ENCODE results near the gene EMILIN1. TPM values are rescaled to one million over a fixed set of nuclear protein-coding genes. Genes with fewer than 3 reads are reported as not detected.

Gene EMILIN1
- total RNA-seq, 1 experiment from 2014 or later = 1.2 TPM

DNA sequence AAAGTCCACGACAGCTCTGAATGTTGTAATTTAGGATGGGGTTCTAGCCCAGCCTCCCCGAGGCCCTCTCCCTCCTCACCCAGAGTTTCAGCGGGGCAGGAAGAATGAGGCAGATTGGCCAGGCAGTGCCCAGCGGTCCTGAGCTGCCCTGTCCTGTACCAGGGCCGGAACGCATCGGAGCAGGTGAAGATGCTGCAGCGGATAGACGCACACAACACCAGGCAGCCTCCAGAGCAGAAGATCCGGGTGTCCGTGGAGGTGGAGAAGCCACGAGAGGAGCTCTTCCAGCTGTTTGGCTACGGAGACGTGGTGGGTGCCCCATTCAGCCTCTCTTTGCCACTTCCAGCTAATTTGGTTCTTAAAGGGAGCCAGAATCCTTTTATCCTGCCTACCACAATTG, 18.9 kb downstream of the EMILIN1 start:
- Histone ChIP-seq H3K9me3 (ENCODE audit: control insufficient read depth, low read depth, low read length) (no peaks in the 10 kb centered on the region), H2BK120ac (ENCODE audit: low read depth, low read length, poor library complexity, severe bottlenecking) (no peak overlapping the region), H3K56ac (ENCODE audit: insufficient read length, low read depth, low read length) (no peak overlapping the region), H3T11ph (ENCODE audit: low read length) (no peak overlapping the region), H3K27me3 (ENCODE audit: insufficient read depth, low read length) (no peaks in the 10 kb centered on the region), H4K91ac (ENCODE audit: insufficient read length, low read depth, low read length) (no peak overlapping the region), H3K9ac (ENCODE audit: extremely low read depth, insufficient read length, low read length) (no peak overlapping the region), H3K18ac (ENCODE audit: insufficient read length, low read depth, low read length) (no peak overlapping the region), H4K8ac (replicated peaks; ENCODE audit: insufficient read length, low read depth, low read length) (no peak overlapping the region), H3K4me1 (ENCODE audit: insufficient read depth, low read length) (no peaks in the 10 kb centered on the region), H3K14ac (ENCODE audit: insufficient read depth, low read length) (no peak overlapping the region), H2AK5ac (ENCODE audit: insufficient read length, low read length) (no peak overlapping the region), H3K4me2 (ENCODE audit: insufficient read depth, insufficient read length, low read length) (no peak overlapping the region), H2BK12ac (ENCODE audit: insufficient read length, low read depth, low read length) (no peak overlapping the region), H3K23ac (ENCODE audit: insufficient read length, low read depth, low read length) (no peak overlapping the region), H4K5ac (ENCODE audit: insufficient read length, low read depth, low read length) (no peak overlapping the region), H4K20me1 (ENCODE audit: control insufficient read depth, insufficient read depth, insufficient read length) (peaks cover 3% of the 10 kb centered on the region), H2BK20ac (ENCODE audit: low read depth, low read length, poor library complexity, severe bottlenecking) (no peak overlapping the region), H2BK15ac (ENCODE audit: low read depth, low read length) (no peak overlapping the region), H3K27ac (ENCODE audit: insufficient read length, low read depth, low read length) (no peak overlapping the region), H3K4ac (ENCODE audit: low read depth, low read length) (no peak overlapping the region), H3K79me1 (ENCODE audit: insufficient read depth, low read depth, low read length, poor library complexity, severe bottlenecking) (no peaks in the 10 kb centered on the region), H2BK5ac (ENCODE audit: insufficient read length, low read length) (no peak overlapping the region), H2AFZ (ENCODE audit: low read length) (no peak overlapping the region), H3K79me2 (ENCODE audit: insufficient read depth, low read length) (no peaks in the 10 kb centered on the region), H3K23me2 (ENCODE audit: insufficient read length, low read depth, low read length, poor library complexity, severe bottlenecking) (no peaks in the 10 kb centered on the region)
- H3K27me3 Mint-ChIP-seq (ENCODE audit: low read depth) = peaks cover 2% of the 10 kb centered on the region; the same call in 1 of the 2 replicates
- no peaks in the 10 kb centered on the region; a peak in 1 of 5 replicates for H3K9me3 Mint-ChIP-seq
- TF ChIP-seq, protein P1, sequence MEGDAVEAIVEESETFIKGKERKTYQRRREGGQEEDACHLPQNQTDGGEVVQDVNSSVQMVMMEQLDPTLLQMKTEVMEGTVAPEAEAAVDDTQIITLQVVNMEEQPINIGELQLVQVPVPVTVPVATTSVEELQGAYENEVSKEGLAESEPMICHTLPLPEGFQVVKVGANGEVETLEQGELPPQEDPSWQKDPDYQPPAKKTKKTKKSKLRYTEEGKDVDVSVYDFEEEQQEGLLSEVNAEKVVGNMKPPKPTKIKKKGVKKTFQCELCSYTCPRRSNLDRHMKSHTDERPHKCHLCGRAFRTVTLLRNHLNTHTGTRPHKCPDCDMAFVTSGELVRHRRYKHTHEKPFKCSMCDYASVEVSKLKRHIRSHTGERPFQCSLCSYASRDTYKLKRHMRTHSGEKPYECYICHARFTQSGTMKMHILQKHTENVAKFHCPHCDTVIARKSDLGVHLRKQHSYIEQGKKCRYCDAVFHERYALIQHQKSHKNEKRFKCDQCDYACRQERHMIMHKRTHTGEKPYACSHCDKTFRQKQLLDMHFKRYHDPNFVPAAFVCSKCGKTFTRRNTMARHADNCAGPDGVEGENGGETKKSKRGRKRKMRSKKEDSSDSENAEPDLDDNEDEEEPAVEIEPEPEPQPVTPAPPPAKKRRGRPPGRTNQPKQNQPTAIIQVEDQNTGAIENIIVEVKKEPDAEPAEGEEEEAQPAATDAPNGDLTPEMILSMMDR (conservative IDR thresholded peaks at IDR 0.05) = no peak
- no CpG with 5 or more reads among the region's 14 CpGs for WGBS (ENCODE audit: extremely low coverage, insufficient read length, low lambda C conversion rate)
- DNase-seq = no peak
- no peak overlapping the region for H3K4me3 Mint-ChIP-seq
- peaks cover 0 to 1% (median 0%) of the 10 kb centered on the region in 3 experiments; a peak in 4 of 7 replicates for H3K36me3 Mint-ChIP-seq (ENCODE audit: insufficient read depth in 1 of 3, low read depth in 3 of 3)
- H3K4me1 Mint-ChIP-seq = peaks cover 8 to 10% of the 10 kb centered on the region in 2 experiments
- H3K27ac Mint-ChIP-seq = peak overlapping the region in 1 of 3 experiments; percentile 91; a peak in 1 of 7 replicates

Data from H9 (cell line).